HepG2 (cell line): ENCODE measurements around the gene ZNF575. TPM values are rescaled to one million over a fixed set of nuclear protein-coding genes. Genes with fewer than 3 reads are reported as not detected.
A peak's percentile ranks its signal among the peaks of the same experiment; 100 is the strongest.

Source experiments
- BRCA1 ChIP-seq: sonication (generic); formaldehyde crosslinking; IDR thresholded peaks from 2 replicates; pipeline ENCODE4 v1.4.0; 2020; ENCODE audit warnings: missing genetic modification reagents
- CSRNP1 ChIP-seq: sonication (generic); formaldehyde crosslinking; IDR thresholded peaks from 2 replicates; pipeline ENCODE4 v1.8.1; 2023; ENCODE audit warnings: mild to moderate bottlenecking, missing genetic modification reagents
- DMAP1 ChIP-seq: IDR thresholded peaks from 2 replicates; pipeline ENCODE4 v1.6.1; 2016
- GTF3A ChIP-seq: sonication (generic); formaldehyde crosslinking; conservative IDR thresholded peaks from 2 replicates; pipeline ENCODE4 v1.4.0; 2020; ENCODE audit warnings: mild to moderate bottlenecking, missing genetic modification reagents
- HNRNPH1 ChIP-seq: fragments of 200-400 bp; formaldehyde crosslinking; optimal IDR thresholded peaks from 2 replicates; pipeline ENCODE3; 2017; ENCODE audit warnings: mild to moderate bottlenecking, low read depth, low read length
- KAT7 ChIP-seq: IDR thresholded peaks from 2 replicates; pipeline ENCODE4 v1.6.1; 2018; ENCODE audit warnings: borderline replicate concordance, missing compliant biosample characterization
- MZF1 ChIP-seq: sonication (generic); formaldehyde crosslinking; IDR thresholded peaks from 2 replicates; pipeline ENCODE4 v1.8.1; 2023; ENCODE audit warnings: mild to moderate bottlenecking, missing genetic modification reagents, borderline replicate concordance
- PAWR ChIP-seq: sonication (generic); formaldehyde crosslinking; IDR thresholded peaks from 2 replicates; pipeline ENCODE4 v1.4.0; 2020; ENCODE audit warnings: missing genetic modification reagents, mild to moderate bottlenecking, borderline replicate concordance
- SETDB1 ChIP-seq: sonication (generic); formaldehyde crosslinking; IDR thresholded peaks from 2 replicates; pipeline ENCODE4 v1.5.1; 2020; ENCODE audit warnings: missing genetic modification reagents, mild to moderate bottlenecking, borderline replicate concordance
- SOX6 ChIP-seq, 2 experiments: fragments of 450-650 bp in 1 of 2; sonication (generic) in 1 of 2; formaldehyde crosslinking in 1 of 2; IDR thresholded peaks; 2 replicates each; pipeline versions ENCODE4 v1.4.0 to v1.6.1; 2017 to 2020; ENCODE audit warnings: antibody characterized with exemption in 1 of 2, mild to moderate bottlenecking in 1 of 2, missing genetic modification reagents in 1 of 2
- TSC22D2 ChIP-seq: sonication (generic); formaldehyde crosslinking; IDR thresholded peaks from 2 replicates; pipeline ENCODE4 v1.5.1; 2020; ENCODE audit warnings: missing genetic modification reagents, mild to moderate bottlenecking, borderline replicate concordance
- YEATS4 ChIP-seq: sonication (generic); formaldehyde crosslinking; IDR thresholded peaks from 2 replicates; pipeline ENCODE4 v1.4.0; 2020; ENCODE audit warnings: missing genetic modification reagents, borderline replicate concordance
- ZHX2 ChIP-seq, 2 experiments: sonication (generic) in 1 of 2; formaldehyde crosslinking in 1 of 2; IDR thresholded peaks; 2 replicates each; pipeline versions ENCODE4 v1.6.1 to v1.9.0; 2014 to 2022; ENCODE audit warnings: antibody characterized with exemption in 1 of 2, borderline replicate concordance in 1 of 2, inconsistent platforms in 1 of 2, low read depth in 1 of 2, missing genetic modification reagents in 1 of 2
- ZNF720 ChIP-seq: sonication (generic); formaldehyde crosslinking; IDR thresholded peaks from 2 replicates; pipeline ENCODE4 v1.4.0; 2020; ENCODE audit warnings: missing genetic modification reagents
- ZNF724P ChIP-seq: sonication (generic); formaldehyde crosslinking; IDR thresholded peaks from 2 replicates; pipeline ENCODE4 v1.8.0; 2022; ENCODE audit warnings: missing genetic modification reagents, borderline replicate concordance
- ZSCAN5A ChIP-seq: sonication (generic); formaldehyde crosslinking; IDR thresholded peaks from 2 replicates; pipeline ENCODE4 v1.8.0; 2022; ENCODE audit warnings: mild to moderate bottlenecking, missing genetic modification reagents, borderline replicate concordance
- polyA plus RNA-seq, 8 experiments: library from polyadenylated mRNA; depleted of rRNA in 3 of 8; stranded (reverse) in 7 of 8; unstranded in 1 of 8; fragments of >200 nt; fragmentation: Illumina TruSeq in 4 of 8; extraction: Trizol in 4 of 8; gene quantifications; 2 replicates each; pipeline versions ENCODE4 v1.2.1 to v1.2.3, GENCODE V29; 2011 to 2016; ENCODE audit warnings: low read depth in 4 of 8, missing spikeins in 1 of 8, mixed read lengths in 1 of 8; ENCODE audit not compliant: insufficient read depth in 1 of 8
- total RNA-seq, 5 experiments: library from RNA; depleted of rRNA; stranded (reverse); fragments of >200 nt; fragmentation: Illumina TruSeq; extraction: Trizol; gene quantifications; 2 replicates each; pipeline ENCODE4 v1.2.3, GENCODE V29; 2016; ENCODE audit warnings: low read depth in 1 of 5
- TF ChIP-seq, protein P1 (sequence below): sonication (generic); formaldehyde crosslinking; IDR thresholded peaks from 2 replicates; pipeline ENCODE4 v1.4.0; 2020; ENCODE audit warnings: low read depth, mild to moderate bottlenecking, missing genetic modification reagents

Gene ZNF575
- total and polyA plus RNA-seq, 2 of the 13 experiments (the other 11 are each of a cell fraction or from before 2014, with no cell fraction given), result 0.17 to 0.27 TPM

DNA sequence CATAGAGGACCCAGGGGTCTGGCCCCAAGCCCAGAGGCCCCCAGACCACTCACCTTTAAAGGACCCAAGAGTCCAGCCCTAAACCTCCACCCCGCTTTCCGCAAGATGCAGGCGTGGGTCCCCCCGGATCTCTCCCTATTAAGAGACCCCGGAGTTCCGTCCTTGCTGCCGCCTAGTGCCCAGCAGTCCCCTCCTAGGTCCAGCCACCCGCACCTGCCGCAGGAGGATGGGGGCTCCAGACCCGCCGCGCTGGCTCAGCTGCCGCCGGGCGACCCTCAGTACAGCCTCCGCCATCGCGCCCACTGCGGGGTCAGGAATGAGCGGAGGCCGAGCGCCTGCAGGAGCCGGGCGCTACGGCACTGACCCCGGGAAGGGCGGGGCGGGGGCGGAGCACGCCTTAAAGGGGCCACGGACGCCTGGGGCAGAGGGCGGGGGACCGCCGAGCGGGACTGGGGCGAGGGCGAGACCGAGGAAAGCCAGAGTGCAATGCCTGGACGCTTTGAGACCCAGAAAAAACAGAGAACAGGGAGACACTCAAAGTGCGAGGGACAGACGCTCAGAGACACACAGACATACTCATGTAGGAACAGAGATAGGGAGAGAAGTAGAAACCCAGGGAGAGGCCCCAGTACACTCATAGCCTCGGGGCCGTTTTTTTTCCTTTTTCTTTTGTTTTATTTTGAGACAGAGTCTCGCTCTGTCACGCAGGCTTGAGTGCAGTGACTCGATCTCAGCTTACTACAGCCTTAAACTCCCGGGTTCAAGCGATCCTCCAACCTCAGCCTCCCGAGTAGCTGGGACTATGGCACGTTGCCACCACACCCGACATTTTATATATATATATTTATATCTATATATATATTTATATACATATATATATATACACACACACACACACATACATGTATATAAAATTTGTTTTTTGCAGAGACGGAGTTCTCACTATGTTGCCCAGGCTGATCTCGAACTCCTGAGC lies 5.8 kb upstream of the ZNF575 start, which contains the start of gene ETHE1 (continued):
- TF ChIP-seq CSRNP1 (CRISPR knock-in tag), result 0 out of 2 replicates have a peak, but pooled peaks have one; percentile 71
- no peak for TF ChIP-seq ZSCAN5A (CRISPR knock-in tag)
- no peak for TF ChIP-seq HNRNPH1
- TF ChIP-seq ZNF724P (CRISPR knock-in tag), result peak; percentile 67; the same call in 1 of the 2 replicates
- TF ChIP-seq ZHX2 (IDR thresholded peaks at IDR 0.05; ENCODE audit: low read depth), result no peak
- no peak for TF ChIP-seq ZHX2 (CRISPR knock-in tag; IDR thresholded peaks at IDR 0.05; ENCODE audit: borderline replicate concordance)
- TF ChIP-seq ZNF720 (CRISPR knock-in tag), result no peak
- TF ChIP-seq BRCA1, result no peak
- TF ChIP-seq YEATS4 (CRISPR knock-in tag), result peak; percentile 41; the same call in 1 of the 2 replicates
- TF ChIP-seq GTF3A (CRISPR knock-in tag), result no peak
- no peak for TF ChIP-seq SETDB1 (CRISPR knock-in tag)
- no peak for TF ChIP-seq TSC22D2
- no peak for TF ChIP-seq MZF1 (CRISPR knock-in tag)
- TF ChIP-seq DMAP1 (CRISPR knock-in tag), result no peak; the same call in 1 of the 2 replicates
- TF ChIP-seq, protein P1, sequence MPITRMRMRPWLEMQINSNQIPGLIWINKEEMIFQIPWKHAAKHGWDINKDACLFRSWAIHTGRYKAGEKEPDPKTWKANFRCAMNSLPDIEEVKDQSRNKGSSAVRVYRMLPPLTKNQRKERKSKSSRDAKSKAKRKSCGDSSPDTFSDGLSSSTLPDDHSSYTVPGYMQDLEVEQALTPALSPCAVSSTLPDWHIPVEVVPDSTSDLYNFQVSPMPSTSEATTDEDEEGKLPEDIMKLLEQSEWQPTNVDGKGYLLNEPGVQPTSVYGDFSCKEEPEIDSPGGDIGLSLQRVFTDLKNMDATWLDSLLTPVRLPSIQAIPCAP (CRISPR knock-in tag), result no peak
- no peak for TF ChIP-seq KAT7 (CRISPR knock-in tag)
- TF ChIP-seq PAWR (CRISPR knock-in tag), result no peak
- no peak for TF ChIP-seq SOX6 (IDR thresholded peaks at IDR 0.05)
- TF ChIP-seq SOX6 (CRISPR knock-in tag; IDR thresholded peaks at IDR 0.05), result peak; percentile 28; the same call in 1 of the 2 replicates
